GM12878 (cell line): ENCODE results near the gene SLC38A1.
A peak's percentile ranks its signal among the peaks of the same experiment; 100 is the strongest.

Source experiments
- CTCF ChIP-seq, 3 experiments: IDR thresholded peaks in 2 of 3; conservative IDR thresholded peaks in 1 of 3; 2 replicates each; pipeline ENCODE4 v1.5.1; 2011; ENCODE audit warnings: low read depth in 3 of 3, low read length in 3 of 3, mild to moderate bottlenecking in 3 of 3, control low read depth in 2 of 3, moderate library complexity in 2 of 3, inconsistent platforms in 1 of 3, mixed read lengths in 1 of 3; ENCODE audit not compliant: control insufficient read depth in 2 of 3, insufficient read depth in 1 of 3; ENCODE audit errors: extremely low read depth in 1 of 3
- EP300 ChIP-seq, 2 experiments: fragments of 150-350 bp in 1 of 2; IDR thresholded peaks; 2 replicates each; pipeline ENCODE4 v1.6.1; 2011 to 2012; ENCODE audit warnings: low read depth in 2 of 2, low read length in 2 of 2, borderline replicate concordance in 1 of 2, improper control_type of control experiment in 1 of 2, inconsistent platforms in 1 of 2; ENCODE audit not compliant: control insufficient read depth in 1 of 2
- TCF3 ChIP-seq: IDR thresholded peaks from 2 replicates; pipeline ENCODE4 v1.6.1; 2012; ENCODE audit warnings: low read depth, mild to moderate bottlenecking, low read length, borderline replicate concordance; ENCODE audit not compliant: insufficient read depth
- ZBTB4 ChIP-seq: fragments of 450-650 bp; formaldehyde crosslinking; IDR thresholded peaks from 2 replicates; pipeline ENCODE4 v1.4.0; 2022; ENCODE audit warnings: mild to moderate bottlenecking, moderate library complexity
- ZNF384 ChIP-seq: IDR thresholded peaks from 2 replicates; pipeline ENCODE4 v1.6.1; 2012; ENCODE audit warnings: low read depth, mild to moderate bottlenecking, low read length, improper control_type of control experiment, borderline replicate concordance
- TF ChIP-seq, protein P1 (sequence below): IDR thresholded peaks from 2 replicates; pipeline ENCODE4 v1.6.1; 2012; ENCODE audit warnings: low read depth, low read length, improper control_type of control experiment
- TF ChIP-seq, protein P2 (sequence below): IDR thresholded peaks from 2 replicates; pipeline ENCODE4 v1.6.1; 2011; ENCODE audit warnings: borderline replicate concordance, low read depth, mild to moderate bottlenecking, moderate library complexity, low read length; ENCODE audit not compliant: insufficient read depth, poor library complexity, severe bottlenecking

DNA sequence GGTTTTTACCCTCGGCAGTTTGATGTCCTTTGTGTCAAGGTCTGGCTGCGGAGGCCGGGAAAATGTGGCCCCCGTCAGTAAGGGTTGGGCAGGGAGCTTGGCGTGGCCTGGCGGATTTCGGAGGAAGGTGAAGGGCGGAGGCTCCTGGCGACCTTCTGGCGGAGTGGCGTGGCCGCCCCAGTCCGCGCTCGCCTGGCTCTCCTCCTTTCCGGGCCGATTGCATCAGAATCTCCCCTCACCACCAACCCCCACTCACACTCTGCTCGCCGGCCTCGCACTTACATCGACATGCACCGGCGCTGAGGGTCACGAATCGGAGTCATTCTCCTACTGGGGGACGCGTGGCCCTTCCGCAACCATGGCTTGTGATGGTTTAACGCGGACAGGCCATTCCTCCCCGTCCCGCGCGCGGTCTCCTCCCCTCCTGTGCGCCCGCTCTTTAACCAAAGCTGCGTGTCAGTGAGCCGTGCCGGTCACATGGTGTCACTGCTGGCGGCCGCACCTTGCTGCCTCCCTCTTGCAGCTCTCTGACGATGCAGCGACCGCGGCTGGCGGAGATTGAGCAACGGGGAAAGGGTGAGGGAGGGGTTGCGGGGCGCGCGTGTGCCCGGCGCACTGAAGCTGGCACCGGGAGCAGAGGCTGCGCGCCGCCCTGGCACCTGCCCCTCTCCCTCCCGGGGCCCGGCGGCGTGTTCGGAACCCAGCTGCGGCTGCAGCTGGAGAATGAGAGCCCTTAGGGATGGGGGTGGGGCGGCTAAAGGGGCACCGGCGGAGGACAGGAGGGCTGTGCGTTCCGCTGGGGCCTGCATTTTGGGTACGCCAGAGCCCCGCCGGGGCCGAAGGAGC lies at the start of gene SLC38A1:
- TF ChIP-seq ZNF384: no peak
- TF ChIP-seq TCF3: peak; percentile 10; the same call in 1 of the 2 replicates
- TF ChIP-seq ZBTB4 (CRISPR knock-in tag): no peak
- TF ChIP-seq, protein P1, sequence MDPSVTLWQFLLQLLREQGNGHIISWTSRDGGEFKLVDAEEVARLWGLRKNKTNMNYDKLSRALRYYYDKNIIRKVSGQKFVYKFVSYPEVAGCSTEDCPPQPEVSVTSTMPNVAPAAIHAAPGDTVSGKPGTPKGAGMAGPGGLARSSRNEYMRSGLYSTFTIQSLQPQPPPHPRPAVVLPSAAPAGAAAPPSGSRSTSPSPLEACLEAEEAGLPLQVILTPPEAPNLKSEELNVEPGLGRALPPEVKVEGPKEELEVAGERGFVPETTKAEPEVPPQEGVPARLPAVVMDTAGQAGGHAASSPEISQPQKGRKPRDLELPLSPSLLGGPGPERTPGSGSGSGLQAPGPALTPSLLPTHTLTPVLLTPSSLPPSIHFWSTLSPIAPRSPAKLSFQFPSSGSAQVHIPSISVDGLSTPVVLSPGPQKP: no peak
- TF ChIP-seq EP300 (IDR thresholded peaks at IDR 0.05; ENCODE audit: borderline replicate concordance in 1 of 2, control insufficient read depth in 1 of 2, low read depth in 2 of 2, low read length in 2 of 2): no peak; a peak in 1 of 4 replicates
- peak in 1 of 3 experiments; percentile 11; a peak in 2 of 6 replicates for TF ChIP-seq CTCF (IDR thresholded peaks at IDR 0.05 in 2 of 3, conservative IDR thresholded peaks at IDR 0.05 in 1 of 3; ENCODE audit: control insufficient read depth in 2 of 3, extremely low read depth in 1 of 3, insufficient read depth in 1 of 3, low read depth in 3 of 3, low read length in 3 of 3)
- TF ChIP-seq, protein P2, sequence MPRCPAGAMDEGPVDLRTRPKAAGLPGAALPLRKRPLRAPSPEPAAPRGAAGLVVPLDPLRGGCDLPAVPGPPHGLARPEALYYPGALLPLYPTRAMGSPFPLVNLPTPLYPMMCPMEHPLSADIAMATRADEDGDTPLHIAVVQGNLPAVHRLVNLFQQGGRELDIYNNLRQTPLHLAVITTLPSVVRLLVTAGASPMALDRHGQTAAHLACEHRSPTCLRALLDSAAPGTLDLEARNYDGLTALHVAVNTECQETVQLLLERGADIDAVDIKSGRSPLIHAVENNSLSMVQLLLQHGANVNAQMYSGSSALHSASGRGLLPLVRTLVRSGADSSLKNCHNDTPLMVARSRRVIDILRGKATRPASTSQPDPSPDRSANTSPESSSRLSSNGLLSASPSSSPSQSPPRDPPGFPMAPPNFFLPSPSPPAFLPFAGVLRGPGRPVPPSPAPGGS: no peak
